ENCODE measurements around the gene CRACR2B.

The CRACR2B gene

GRCh38 chr11:786235-787083, 41.3 kb upstream of the CRACR2B start:
- ChIA-PET CTCF (interaction anchor here (0.9 to 2.0 kb wide), 3 partner anchors 18 to 232 kb away, joined by 4 to 5 read pairs (median 5); no protein-coding TSS in a partner anchor), POLR2A (no interaction called here)
- no peak for TF ChIP-seq CTCF (IDR thresholded peaks at IDR 0.05; ENCODE audit: control extremely low read depth, extremely low read depth, low read depth, missing control alignments)
- DNase-seq (ENCODE audit: extremely low spot score): no peak

GRCh38 chr11:787084-787675, 40.5 kb upstream of the CRACR2B start:
- no peak for TF ChIP-seq CTCF (IDR thresholded peaks at IDR 0.05; ENCODE audit: control extremely low read depth, extremely low read depth, low read depth, missing control alignments)
- POLR2A ChIA-PET: no interaction called here
- CTCF ChIA-PET: no interaction called here
- no peak for DNase-seq (ENCODE audit: extremely low spot score)

- TF ChIP-seq CTCF (IDR thresholded peaks at IDR 0.05; ENCODE audit: control extremely low read depth, extremely low read depth, low read depth, missing control alignments): no peak
Observed at GRCh38 chr11:788009-788640, 39.6 kb upstream of the CRACR2B start.

GRCh38 chr11:788953-789940, 38.5 kb upstream of the CRACR2B start:
- peak; percentile 44 for DNase-seq (ENCODE audit: extremely low spot score)
- no peak for TF ChIP-seq CTCF (IDR thresholded peaks at IDR 0.05; ENCODE audit: control extremely low read depth, extremely low read depth, low read depth, missing control alignments)
- ChIA-PET POLR2A (interaction anchor here (0.5 to 1.1 kb wide), 2 partner anchors 30 to 450 kb away, joined by 3 to 6 read pairs; no protein-coding TSS in a partner anchor), CTCF (interaction anchor here (2.5 kb wide), 1 partner anchor 11 kb away, joined by 10 read pairs; the partner anchor contains the start of gene GATD1)

More at GRCh38 chr11:788009-788640, 39.6 kb upstream of the CRACR2B start:
- no peak for DNase-seq (ENCODE audit: extremely low spot score)
- CTCF ChIA-PET: no interaction called here
- POLR2A ChIA-PET: no interaction called here

GRCh38 chr11:789943-790342, 37.8 kb upstream of the CRACR2B start, which contains the start of gene CEND1:
TSS of gene CEND1 (minus strand) at chr11:790090. CDS start at chr11:788576, 1,514 bp downstream.
- ChIA-PET CTCF (interaction anchor here (2.5 kb wide), 1 partner anchor 12 kb away, joined by 10 read pairs; the partner anchor contains the start of gene GATD1), POLR2A (interaction anchor here (0.5 to 1.1 kb wide), 2 partner anchors 30 to 451 kb away, joined by 3 to 6 read pairs; no protein-coding TSS in a partner anchor)
- DNase-seq (ENCODE audit: extremely low spot score): peak; percentile 81
- TF ChIP-seq CTCF (IDR thresholded peaks at IDR 0.05; ENCODE audit: control extremely low read depth, extremely low read depth, low read depth, missing control alignments): no peak

Data from GM10248 (cell line).